Transverse colon (tissue), 4 donors: ENCODE measurements around the gene IGDCC3. TPM values are rescaled to one million over a fixed set of nuclear protein-coding genes. Genes with fewer than 3 reads are reported as not detected.
A peak's percentile ranks its signal among the peaks of the same experiment; 100 is the strongest.

ENCODE experiments used
- DNase-seq: peaks from one replicate; pipeline ENCODE4 v3.0.0-alpha.2; 2019
- H3K27ac ChIP-seq, 4 donors: fragments of 200-600 bp; sonication (generic); 2 replicates each; pipeline ENCODE4 v1.5.1; 2016 to 2018; ENCODE audit warnings: inconsistent platforms in 4 of 4
- H3K27me3 ChIP-seq: fragments of 200-600 bp; sonication (generic); 2 replicates; pipeline ENCODE4 v1.5.1; 2017; ENCODE audit warnings: inconsistent platforms
- H3K36me3 ChIP-seq, 4 donors: fragments of 200-600 bp; sonication (generic); 2 replicates each; pipeline ENCODE4 v1.5.1; 2017 to 2019; ENCODE audit warnings: inconsistent platforms in 4 of 4
- H3K4me1 ChIP-seq, 4 donors: fragments of 200-600 bp; sonication (generic); 2 replicates each; pipeline ENCODE4 v1.5.1; 2017 to 2020; ENCODE audit warnings: inconsistent platforms in 4 of 4
- H3K4me3 ChIP-seq, 4 donors: fragments of 200-600 bp; sonication (generic); 1 replicate in 1 of 4; 2 replicates in 3 of 4; pipeline versions ENCODE4 v1.5.1 to v1.6.1; 2017 to 2019; ENCODE audit warnings: inconsistent platforms in 4 of 4
- H3K9me3 ChIP-seq, 2 donors: fragments of 200-600 bp; sonication (generic); 2 replicates each; pipeline ENCODE4 v1.5.1; 2017 to 2019; ENCODE audit warnings: inconsistent platforms in 2 of 2
- EP300 ChIP-seq: sonication (generic); formaldehyde crosslinking; IDR thresholded peaks from one replicate; pipeline ENCODE4 v1.6.1; 2017; ENCODE audit warnings: antibody characterized with exemption, low read depth
- POLR2A ChIP-seq: fragments of 450-650 bp; IDR thresholded peaks from one replicate; pipeline ENCODE4 v1.6.1; 2016; ENCODE audit warnings: antibody characterized with exemption, mild to moderate bottlenecking, moderate library complexity
- POLR2AphosphoS5 ChIP-seq, 3 donors: sonication (generic); formaldehyde crosslinking; IDR thresholded peaks; one replicate each; pipeline ENCODE4 v1.6.1; 2016; ENCODE audit warnings: antibody characterized with exemption in 3 of 3
- WGBS, 2 donors: methylation state at CpG; one replicate each; pipeline ENCODE4 v1.1.5; 2018; ENCODE audit warnings: low coverage in 1 of 2; 5-methylcytosine and 5-hydroxymethylcytosine counted together
- in situ Hi-C, 4 donors: fragments of 200-750 bp; cut with MboI; loops; one replicate each; pipeline versions ENCODE4 v1.15.0 to v1.15.1; 2017; ENCODE audit warnings: low sequenced_read_pairs in 3 of 4, low pct_ligation_motif_present in 1 of 4, low pct_unique_long_range_greater_than_20kb in 1 of 4
- intact Hi-C: fragments of 100-400 bp; cut with DNase I; formaldehyde crosslinking; loops from one replicate; pipeline ENCODE4 v1.15.1; 2023; ENCODE audit warnings: low total_unique reads
- total RNA-seq, 4 donors: library from RNA; depleted of rRNA; stranded (reverse); fragments of >200 nt; gene quantifications; one replicate each; pipeline ENCODE4 v1.1.0, GENCODE V29; 2016
- TF ChIP-seq, protein P1 (sequence below), 5 experiments: fragments of 200-600 bp in 3 of 5; fragments of 450-650 bp in 2 of 5; sonication (generic) in 3 of 5; IDR thresholded peaks; 1 replicate in 2 of 5; 2 replicates in 3 of 5; pipeline ENCODE4 v1.5.1; 2016 to 2017; ENCODE audit warnings: antibody characterized with exemption in 5 of 5, inconsistent platforms in 3 of 5, mild to moderate bottlenecking in 2 of 5, moderate library complexity in 1 of 5

IGDCC3 gene
- total RNA-seq, 4 donors from 2014 or later = not detected

DNA sequence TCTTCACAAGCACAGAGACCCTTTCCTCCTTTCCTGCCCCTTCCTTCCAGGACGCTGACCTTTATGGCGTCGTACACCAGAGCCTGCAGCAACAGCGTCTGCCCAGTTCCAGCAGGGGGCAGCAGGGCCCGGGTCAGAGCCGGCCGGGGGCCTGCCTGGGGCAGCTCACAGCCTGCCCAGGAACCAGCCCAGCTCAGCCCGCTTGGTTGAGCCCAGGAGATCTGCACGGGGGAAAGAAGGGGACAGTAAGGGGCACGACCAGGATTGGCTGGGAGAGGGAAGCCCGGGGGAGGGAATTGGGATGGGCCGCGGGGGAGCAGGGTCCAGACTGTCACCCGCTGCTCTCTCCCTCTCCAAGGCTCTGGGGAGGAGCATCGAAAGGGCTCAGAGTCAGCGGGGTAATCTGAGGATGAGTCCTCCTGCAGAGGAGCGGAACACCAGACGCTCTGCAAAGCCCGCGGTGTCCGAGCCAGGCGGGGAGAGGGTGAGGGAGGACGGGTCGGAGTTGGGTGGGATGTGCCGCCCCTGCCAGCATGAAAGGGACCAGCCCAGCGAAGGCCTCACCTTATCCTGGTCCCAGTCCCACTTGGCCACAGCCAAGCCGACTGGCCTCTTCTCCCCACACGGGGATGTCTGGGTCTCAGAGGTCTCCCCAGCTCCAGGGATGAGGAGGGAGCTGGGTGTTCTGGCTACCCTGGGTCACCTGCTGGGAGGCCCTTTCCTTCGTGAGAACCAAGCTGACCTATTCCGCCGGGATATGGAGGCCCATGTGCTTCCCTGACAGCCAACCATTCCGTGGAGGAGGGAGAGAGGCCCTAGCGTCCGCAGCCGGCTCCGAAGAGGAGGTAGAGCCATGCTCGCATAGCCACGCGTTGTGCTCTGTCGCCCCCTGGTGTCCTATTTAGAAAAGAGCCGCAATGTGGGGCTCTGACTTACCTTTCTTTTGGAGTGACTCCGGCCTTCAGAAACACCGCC lies 7.4 kb upstream of the IGDCC3 start:
- intact Hi-C loops = loop anchor here (2.0 kb wide), 1 partner anchor 66 kb away; no protein-coding TSS in a partner anchor
- Histone ChIP-seq H3K9me3 (no peaks in the 10 kb centered on the region), H3K27ac (peak overlapping the region in 2 of 4 donors; percentile 9 to 33), H3K4me3 (peak overlapping the region in 3 of 4 donors; percentile 12 to 33 (median 24)), H3K4me1 (peaks cover 8 to 14% (median 10%) of the 10 kb centered on the region in 4 donors), H3K27me3 (peaks cover 24% of the 10 kb centered on the region), H3K36me3 (no peaks in the 10 kb centered on the region)
- 7 to 30% methylated on average over 3 to 39 of the region's 43 CpGs for whole genome bisulfite sequencing, 2 donors
- DNase-seq = peak; percentile 87
- TF ChIP-seq, protein P1, sequence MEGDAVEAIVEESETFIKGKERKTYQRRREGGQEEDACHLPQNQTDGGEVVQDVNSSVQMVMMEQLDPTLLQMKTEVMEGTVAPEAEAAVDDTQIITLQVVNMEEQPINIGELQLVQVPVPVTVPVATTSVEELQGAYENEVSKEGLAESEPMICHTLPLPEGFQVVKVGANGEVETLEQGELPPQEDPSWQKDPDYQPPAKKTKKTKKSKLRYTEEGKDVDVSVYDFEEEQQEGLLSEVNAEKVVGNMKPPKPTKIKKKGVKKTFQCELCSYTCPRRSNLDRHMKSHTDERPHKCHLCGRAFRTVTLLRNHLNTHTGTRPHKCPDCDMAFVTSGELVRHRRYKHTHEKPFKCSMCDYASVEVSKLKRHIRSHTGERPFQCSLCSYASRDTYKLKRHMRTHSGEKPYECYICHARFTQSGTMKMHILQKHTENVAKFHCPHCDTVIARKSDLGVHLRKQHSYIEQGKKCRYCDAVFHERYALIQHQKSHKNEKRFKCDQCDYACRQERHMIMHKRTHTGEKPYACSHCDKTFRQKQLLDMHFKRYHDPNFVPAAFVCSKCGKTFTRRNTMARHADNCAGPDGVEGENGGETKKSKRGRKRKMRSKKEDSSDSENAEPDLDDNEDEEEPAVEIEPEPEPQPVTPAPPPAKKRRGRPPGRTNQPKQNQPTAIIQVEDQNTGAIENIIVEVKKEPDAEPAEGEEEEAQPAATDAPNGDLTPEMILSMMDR (IDR thresholded peaks at IDR 0.05) = peak; percentile 83 to 91 (median 89)
- no peak for TF ChIP-seq POLR2A
- in situ Hi-C loops = loop anchor here in 3 of 4 donors (5.0 kb wide), 2 partner anchors 63 to 68 kb away; no protein-coding TSS in a partner anchor

DNA sequence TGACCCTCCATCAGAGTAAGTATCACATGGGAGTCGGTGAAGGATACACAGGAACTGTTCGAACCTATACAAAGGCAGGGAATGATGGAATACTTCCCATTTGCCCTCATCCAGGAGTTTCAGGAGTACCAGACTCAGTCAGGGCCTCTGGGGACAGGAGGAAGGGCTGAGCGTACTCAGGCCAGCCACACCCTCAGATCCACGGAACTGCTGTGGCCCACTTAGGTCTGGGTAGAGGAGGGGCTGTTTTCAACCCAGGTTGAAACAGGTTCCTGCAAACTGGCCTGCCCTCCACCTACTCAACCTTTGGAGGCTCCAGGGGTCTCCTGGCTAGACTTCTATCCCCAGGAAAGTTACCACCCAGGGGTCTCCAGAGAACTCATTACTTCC lies 6.7 kb upstream of the IGDCC3 start:
- intact Hi-C loops (loop anchor here (2.0 kb wide), 1 partner anchor 66 kb away; no protein-coding TSS in a partner anchor), in situ Hi-C loops (loop anchor here in 2 of 4 donors (5.0 kb wide), 2 partner anchors 62 to 67 kb away; no protein-coding TSS in a partner anchor)
- peaks cover 31% of the 10 kb centered on the region for H3K27me3 ChIP-seq
- H3K9me3 ChIP-seq = no peaks in the 10 kb centered on the region
- H3K36me3 ChIP-seq = no peaks in the 10 kb centered on the region
- peaks cover 8 to 14% (median 10%) of the 10 kb centered on the region in 4 donors for H3K4me1 ChIP-seq
- H3K4me3 ChIP-seq = no peak overlapping the region
- no peak for DNase-seq
- 50 to 55% methylated on average over 2 to 4 of the region's 4 CpGs for WGBS, 2 donors
- H3K27ac ChIP-seq = no peak overlapping the region
- TF ChIP-seq POLR2AphosphoS5 (IDR thresholded peaks at IDR 0.05) (no peak), EP300 (no peak)
- TF ChIP-seq, protein P1 (IDR thresholded peaks at IDR 0.05) = no peak

DNA sequence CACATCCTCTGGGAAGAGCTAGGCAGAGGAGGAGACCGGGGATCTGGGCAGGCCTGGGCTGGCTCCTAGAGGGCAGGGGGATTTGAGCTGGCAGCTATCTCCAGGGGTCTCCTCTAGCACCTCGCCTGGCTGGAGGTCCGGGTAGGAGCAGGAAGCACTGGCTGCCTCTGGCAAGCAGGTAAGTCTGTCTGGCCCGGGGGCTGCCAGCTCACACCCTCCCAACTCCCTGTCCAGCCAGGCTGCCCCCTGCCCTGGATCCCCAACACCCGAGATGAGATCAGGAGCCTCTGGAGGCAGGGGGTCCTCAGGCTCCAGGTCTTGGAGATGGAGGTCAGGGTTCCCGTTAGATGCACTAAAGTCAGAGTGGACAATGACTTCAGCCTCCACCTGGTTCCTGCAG lies 6.2 kb upstream of the IGDCC3 start:
- in situ Hi-C loops (loop anchor here in 2 of 4 donors (5.0 kb wide), 2 partner anchors 62 to 67 kb away; no protein-coding TSS in a partner anchor), intact Hi-C loops (loop anchor here (2.0 kb wide), 1 partner anchor 65 kb away; no protein-coding TSS in a partner anchor)
- Histone ChIP-seq H3K27ac (no peak overlapping the region), H3K4me1 (peaks cover 8 to 14% (median 10%) of the 10 kb centered on the region in 4 donors), H3K9me3 (no peaks in the 10 kb centered on the region), H3K27me3 (peaks cover 36% of the 10 kb centered on the region), H3K4me3 (no peak overlapping the region), H3K36me3 (no peaks in the 10 kb centered on the region)
- TF ChIP-seq POLR2A (no peak), POLR2AphosphoS5 (IDR thresholded peaks at IDR 0.05) (no peak), EP300 (no peak)
- TF ChIP-seq, protein P1 (IDR thresholded peaks at IDR 0.05) = no peak
- no peak for DNase-seq
- WGBS, 2 donors = 85% methylated on average over 5 of the region's 6 CpGs; no CpG with 5 or more reads in 1 of the 2 donors

DNA sequence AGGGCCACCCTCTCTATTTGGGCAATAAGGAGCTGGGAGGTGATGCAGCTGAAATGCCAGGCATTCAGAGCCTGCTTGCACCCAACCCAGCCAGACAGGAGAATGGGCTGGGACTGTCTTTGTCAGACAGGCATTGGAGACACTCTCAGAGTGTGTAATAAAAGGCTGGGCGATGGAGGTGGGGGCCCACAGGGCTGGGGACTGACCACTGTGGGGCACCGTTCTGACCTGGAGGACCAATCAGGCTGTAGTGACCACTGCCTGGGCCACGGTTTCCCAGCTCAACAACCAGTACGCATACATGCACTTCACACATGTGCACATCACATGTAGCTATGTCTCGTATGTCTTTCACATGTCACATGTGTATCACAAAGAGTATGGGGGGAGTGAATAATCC lies 5.7 kb upstream of the IGDCC3 start:
- WGBS, 2 donors = 80% methylated on average over 5 of the region's 5 CpGs; no CpG with 5 or more reads in 1 of the 2 donors
- H3K27me3 ChIP-seq = peaks cover 41% of the 10 kb centered on the region
- peaks cover 8 to 14% (median 10%) of the 10 kb centered on the region in 4 donors for H3K4me1 ChIP-seq
- no peak for DNase-seq
- in situ Hi-C loops (loop anchor here in 2 of 4 donors (5.0 kb wide), 2 partner anchors 61 to 66 kb away; no protein-coding TSS in a partner anchor), intact Hi-C loops (no loop called here)
- no peaks in the 10 kb centered on the region for H3K9me3 ChIP-seq
- no peak overlapping the region for H3K4me3 ChIP-seq
- no peak for TF ChIP-seq EP300
- no peak for TF ChIP-seq POLR2AphosphoS5 (IDR thresholded peaks at IDR 0.05)
- no peak for TF ChIP-seq POLR2A
- TF ChIP-seq, protein P1 (IDR thresholded peaks at IDR 0.05) = no peak
- H3K27ac ChIP-seq = no peak overlapping the region
- H3K36me3 ChIP-seq = no peaks in the 10 kb centered on the region
